Erythroblast (primary cell): ENCODE measurements around the gene SPINK8.

Source experiments
- GATA1 ChIP-seq: IDR thresholded peaks from 2 replicates; pipeline ENCODE4 v1.6.1; 2011; ENCODE audit warnings: low read depth, mild to moderate bottlenecking, control low read depth, low read length, moderate library complexity
- POLR2A ChIP-seq: IDR thresholded peaks from 2 replicates; pipeline ENCODE4 v1.6.1; 2011; ENCODE audit warnings: mild to moderate bottlenecking, low read length

DNA sequence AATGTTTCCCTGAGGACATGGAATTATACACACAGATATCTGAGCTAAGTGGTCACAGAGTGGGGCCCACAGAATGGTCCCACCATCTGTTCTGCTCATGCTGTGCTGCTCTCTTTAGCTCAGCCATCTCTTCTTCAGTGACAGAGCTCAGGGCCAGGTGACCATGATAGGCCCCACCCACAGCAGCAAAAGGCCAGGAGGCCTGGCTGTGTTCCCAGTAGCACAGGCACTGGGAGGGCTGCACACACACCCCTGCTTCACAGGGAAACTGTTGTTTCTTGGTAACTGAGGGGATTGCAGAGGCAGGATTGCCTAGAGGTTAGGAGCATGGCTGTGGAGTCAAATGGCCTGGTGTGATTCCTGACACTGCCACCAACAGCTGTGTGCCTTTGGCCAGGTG, 33.7 kb upstream of the SPINK8 start:
- TF ChIP-seq POLR2A (no peak), GATA1 (no peak)
